Measurements from ENCODE around the gene TPBGL. TPM values are rescaled to one million over a fixed set of nuclear protein-coding genes. Genes with fewer than 3 reads are reported as not detected.

Gene TPBGL
- polyA plus RNA-seq, 1 of the 3 experiments (the other 2 are of a cell fraction) = 0.03 TPM

GRCh38 chr11:75276186-75276585 lies 35.6 kb downstream of the TPBGL start (continued):
- no peak for TF ChIP-seq ZBTB33 (IDR thresholded peaks at IDR 0.05; ENCODE audit: borderline replicate concordance, low read depth)

GRCh38 chr11:75276686-75277085 lies 36.1 kb downstream of the TPBGL start:
- Histone ChIP-seq H3K27me3 (ENCODE audit: insufficient read depth) (no peaks in the 10 kb centered on the region), H4K20me1 (ENCODE audit: insufficient read depth) (no peaks in the 10 kb centered on the region), H3K27ac (ENCODE audit: low read depth in 2 of 2, low read length in 1 of 2) (no peak overlapping the region), H3F3A (replicated peaks; ENCODE audit: insufficient read depth) (no peaks in the 10 kb centered on the region), H2AFZ (ENCODE audit: low read depth) (no peak overlapping the region), H3K36me3 (replicated peaks in 1 of 2; ENCODE audit: control insufficient read depth in 1 of 2, insufficient read depth in 2 of 2, low read length in 1 of 2) (peaks cover 0 to 5% of the 10 kb centered on the region in 2 experiments), H3K9me2 (no peaks in the 10 kb centered on the region), H3K4me3 (ENCODE audit: low read depth in 2 of 2, low read length in 1 of 2) (no peak overlapping the region), H3K4me2 (no peak overlapping the region), H3K9me3 (no peaks in the 10 kb centered on the region), H3K9ac (no peak overlapping the region), H3K79me2 (ENCODE audit: insufficient read depth) (no peaks in the 10 kb centered on the region), H3K4me1 (ENCODE audit: control insufficient read depth in 1 of 2, insufficient read depth in 2 of 2, low read depth in 1 of 2, low read length in 1 of 2) (peaks cover 0 to 10% of the 10 kb centered on the region in 2 experiments; a peak in 1 of 4 replicates)
- TF ChIP-seq EZH2phosphoT487 (IDR thresholded peaks at IDR 0.05; ENCODE audit: borderline replicate concordance, low read depth) = no peak
- POLR2A ChIA-PET = interaction anchor here (1.1 kb wide), 1 partner anchor 13 kb away, joined by 3 read pairs; no protein-coding TSS in a partner anchor
- 86% methylated on average over 6 of the region's 6 CpGs for WGBS (ENCODE audit: low lambda C conversion rate)
- DNase-seq = no peak
- CTCF ChIA-PET = interaction anchor here (0.6 to 27.4 kb wide), 10 partner anchors 15 to 257 kb away, joined by 3 to 701 read pairs (median 4); no protein-coding TSS in a partner anchor

GRCh38 chr11:75277211-75277805 lies 36.7 kb downstream of the TPBGL start:
- no peak for DNase-seq
- H3K4me2 ChIP-seq = no peak overlapping the region
- H3K79me2 ChIP-seq (ENCODE audit: insufficient read depth) = no peaks in the 10 kb centered on the region
- ChIA-PET CTCF (interaction anchor here (0.6 to 27.4 kb wide), 9 partner anchors 14 to 257 kb away, joined by 3 to 701 read pairs (median 3); no protein-coding TSS in a partner anchor), POLR2A (interaction anchor here (1.0 to 1.1 kb wide), 2 partner anchors 12 to 75 kb away, joined by 3 read pairs; no protein-coding TSS in a partner anchor)
- no peak overlapping the region for H3K9ac ChIP-seq
- H3K36me3 ChIP-seq (replicated peaks in 1 of 2; ENCODE audit: control insufficient read depth in 1 of 2, insufficient read depth in 2 of 2, low read length in 1 of 2) = peaks cover 0 to 5% of the 10 kb centered on the region in 2 experiments
- H3K4me1 ChIP-seq (ENCODE audit: control insufficient read depth in 1 of 2, insufficient read depth in 2 of 2, low read depth in 1 of 2, low read length in 1 of 2) = peaks cover 0 to 10% of the 10 kb centered on the region in 2 experiments; a peak in 1 of 4 replicates
- H4K20me1 ChIP-seq (ENCODE audit: insufficient read depth) = no peaks in the 10 kb centered on the region
- no peaks in the 10 kb centered on the region for H3F3A ChIP-seq (replicated peaks; ENCODE audit: insufficient read depth)
- WGBS (ENCODE audit: low lambda C conversion rate) = 93% methylated on average over 11 of the region's 11 CpGs
- H3K27ac ChIP-seq (ENCODE audit: low read depth in 2 of 2, low read length in 1 of 2) = no peak overlapping the region
- H3K9me2 ChIP-seq = no peaks in the 10 kb centered on the region
- no peak overlapping the region for H3K4me3 ChIP-seq (ENCODE audit: low read depth in 2 of 2, low read length in 1 of 2)
- no peaks in the 10 kb centered on the region for H3K9me3 ChIP-seq
- no peaks in the 10 kb centered on the region for H3K27me3 ChIP-seq (ENCODE audit: insufficient read depth)
- no peak overlapping the region for H2AFZ ChIP-seq (ENCODE audit: low read depth)
- TF ChIP-seq USF2 (IDR thresholded peaks at IDR 0.05; ENCODE audit: borderline replicate concordance, low read depth, low read length) = no peak
- no peak for TF ChIP-seq TEAD4 (IDR thresholded peaks at IDR 0.05; ENCODE audit: borderline replicate concordance, insufficient read depth)
- no peak for TF ChIP-seq SMC3 (IDR thresholded peaks at IDR 0.05; ENCODE audit: low read depth, low read length)
- TF ChIP-seq RCOR1 (IDR thresholded peaks at IDR 0.05; ENCODE audit: low read length) = no peak
- no peak for TF ChIP-seq FOSL2 (IDR thresholded peaks at IDR 0.05; ENCODE audit: borderline replicate concordance, low read depth)
- TF ChIP-seq CTCF (IDR thresholded peaks at IDR 0.05) = no peak
- no peak for TF ChIP-seq EZH2phosphoT487 (IDR thresholded peaks at IDR 0.05; ENCODE audit: borderline replicate concordance, low read depth)
- no peak for TF ChIP-seq SIN3A (IDR thresholded peaks at IDR 0.05; ENCODE audit: borderline replicate concordance, low read depth, low read length)
- no peak for TF ChIP-seq JUND (IDR thresholded peaks at IDR 0.05)
- no peak for TF ChIP-seq POLR2AphosphoS5 (IDR thresholded peaks at IDR 0.05; ENCODE audit: low read depth, low read length)
- TF ChIP-seq FOXJ3 (CRISPR knock-in tag; IDR thresholded peaks at IDR 0.05) = no peak
- no peak for TF ChIP-seq NFIC (IDR thresholded peaks at IDR 0.05; ENCODE audit: borderline replicate concordance)
- TF ChIP-seq ZBTB33 (IDR thresholded peaks at IDR 0.05; ENCODE audit: borderline replicate concordance, low read depth) = no peak
- TF ChIP-seq PBX3 (IDR thresholded peaks at IDR 0.05) = no peak
- TF ChIP-seq FOXM1 (IDR thresholded peaks at IDR 0.05; ENCODE audit: low read depth) = no peak
- no peak for TF ChIP-seq RXRA (IDR thresholded peaks at IDR 0.05; ENCODE audit: borderline replicate concordance, low read depth)
